Measurements from ENCODE around the gene LRRC61.

LRRC61 gene

DNA sequence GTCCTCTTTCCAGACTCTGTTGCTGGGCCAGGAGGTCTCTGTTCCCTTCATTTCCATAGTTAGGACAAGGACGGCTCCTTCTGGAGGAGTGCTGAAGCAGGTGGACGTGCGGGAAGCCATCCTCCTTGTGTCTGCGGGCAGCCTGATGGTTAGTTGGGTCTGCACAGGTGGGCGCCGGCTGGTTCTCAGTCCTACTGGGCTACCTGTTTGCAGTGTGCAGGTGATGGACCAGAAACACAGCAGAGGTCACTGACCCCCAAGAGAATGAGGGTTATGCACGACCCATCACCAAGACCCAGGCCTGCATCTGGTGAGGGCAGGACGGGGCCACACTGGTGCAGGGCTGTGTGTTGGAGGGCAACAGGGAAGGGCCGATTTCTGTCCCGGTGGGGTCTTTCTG is 10.5 kb downstream of the LRRC61 start:
- DNase-seq, result no peak

DNA sequence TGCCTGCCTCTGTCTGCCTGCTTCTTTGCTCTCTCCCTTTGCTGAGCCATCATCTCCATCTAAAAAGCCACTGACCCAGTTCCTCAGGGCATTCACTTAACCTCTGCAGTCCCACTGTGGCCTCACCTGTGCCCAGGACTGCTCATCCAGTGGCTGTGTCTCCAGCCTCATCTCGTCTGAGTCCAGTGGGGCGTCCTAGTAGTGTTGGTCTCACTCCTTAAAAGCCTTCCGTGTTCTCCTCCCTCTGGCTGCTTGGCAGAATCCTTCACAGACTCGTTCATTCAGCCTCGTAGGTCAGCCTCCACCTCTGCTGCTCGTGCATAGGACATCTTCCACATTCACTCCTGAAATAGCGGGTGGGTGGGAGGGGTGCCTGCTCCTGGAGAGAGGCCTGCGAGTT is 11.0 kb downstream of the LRRC61 start:
- no peak for DNase-seq

DNA sequence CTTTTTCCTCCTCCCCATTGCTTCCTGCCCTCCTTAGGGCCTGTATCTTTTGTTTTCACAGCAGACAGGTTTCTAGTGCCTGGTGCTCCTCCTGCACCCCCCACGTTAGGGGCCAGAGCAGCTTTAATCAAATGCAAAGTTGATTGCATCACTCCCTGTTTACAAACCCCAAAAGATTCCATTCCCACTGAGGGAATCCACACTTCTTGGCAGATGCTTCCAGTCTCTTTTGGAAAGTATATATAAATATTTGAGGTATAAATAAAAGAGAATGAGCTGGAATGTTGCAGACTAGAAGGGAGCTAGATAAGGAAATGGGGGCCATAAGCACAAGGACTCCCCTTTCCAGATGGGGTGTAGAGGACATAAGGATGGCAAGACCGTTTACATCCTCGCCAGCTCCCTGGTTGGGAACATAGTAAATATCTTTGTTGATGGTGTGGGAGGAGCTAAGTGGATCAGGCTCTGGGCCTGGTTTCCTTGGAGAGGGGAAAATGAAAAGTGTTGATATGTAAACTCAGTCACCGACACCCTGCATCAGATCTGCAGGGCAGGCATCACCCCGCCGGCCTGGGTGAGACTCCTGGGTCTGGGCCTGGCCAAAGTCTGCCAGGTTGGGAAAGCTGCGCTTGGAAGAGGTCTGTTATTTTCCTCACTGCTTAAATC is 12.1 kb downstream of the LRRC61 start:
- no peak for DNase-seq

DNA sequence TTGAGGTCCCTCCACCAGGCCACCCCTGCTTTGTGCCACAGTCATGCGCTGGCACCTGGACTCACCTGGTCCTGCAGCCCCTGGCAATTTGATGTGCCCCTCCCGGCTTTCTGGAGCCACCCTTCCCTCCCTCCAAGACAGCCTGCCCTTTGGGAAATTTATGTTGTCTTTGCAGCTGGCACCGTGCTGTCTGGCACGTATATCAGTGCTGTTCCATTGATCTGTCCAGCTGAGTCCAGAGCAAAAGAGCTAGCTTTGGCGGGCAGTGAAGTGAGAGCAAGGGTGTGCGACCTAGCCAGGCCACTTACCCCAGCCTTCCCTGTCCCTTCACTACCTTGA is 12.6 kb downstream of the LRRC61 start:
- no peak for DNase-seq

DNA sequence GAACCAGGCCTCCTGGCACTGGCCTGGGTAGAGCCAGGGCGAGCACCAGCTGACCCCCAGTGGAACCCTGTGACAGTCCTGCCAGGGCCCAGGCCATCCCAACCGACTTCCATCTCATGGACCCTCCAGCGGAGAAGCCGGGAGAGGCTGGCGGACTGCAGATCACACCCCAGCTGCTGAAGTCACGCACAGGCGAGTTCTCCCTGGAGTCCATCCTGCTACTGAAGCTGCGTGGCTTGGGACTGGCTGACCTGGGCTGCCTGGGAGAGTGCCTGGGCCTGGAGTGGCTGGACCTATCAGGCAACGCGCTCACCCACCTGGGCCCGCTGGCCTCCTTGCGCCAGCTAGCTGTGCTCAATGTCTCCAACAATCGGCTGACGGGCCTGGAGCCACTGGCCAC is 13.6 kb downstream of the LRRC61 start:
- no peak for DNase-seq

DNA sequence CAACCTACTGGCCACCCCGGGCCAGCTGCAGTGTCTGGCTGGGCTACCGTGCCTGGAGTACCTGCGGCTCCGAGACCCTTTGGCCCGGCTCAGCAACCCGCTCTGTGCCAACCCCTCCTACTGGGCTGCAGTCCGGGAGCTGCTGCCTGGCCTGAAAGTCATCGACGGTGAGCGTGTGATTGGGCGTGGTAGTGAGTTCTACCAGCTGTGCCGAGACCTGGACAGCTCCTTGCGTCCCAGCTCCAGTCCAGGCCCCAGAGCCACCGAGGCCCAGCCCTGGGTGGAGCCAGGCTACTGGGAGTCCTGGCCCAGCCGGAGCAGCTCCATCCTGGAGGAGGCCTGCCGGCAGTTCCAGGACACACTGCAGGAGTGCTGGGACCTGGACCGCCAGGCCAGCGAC is 14.0 kb downstream of the LRRC61 start:
- DNase-seq, result no peak

DNA sequence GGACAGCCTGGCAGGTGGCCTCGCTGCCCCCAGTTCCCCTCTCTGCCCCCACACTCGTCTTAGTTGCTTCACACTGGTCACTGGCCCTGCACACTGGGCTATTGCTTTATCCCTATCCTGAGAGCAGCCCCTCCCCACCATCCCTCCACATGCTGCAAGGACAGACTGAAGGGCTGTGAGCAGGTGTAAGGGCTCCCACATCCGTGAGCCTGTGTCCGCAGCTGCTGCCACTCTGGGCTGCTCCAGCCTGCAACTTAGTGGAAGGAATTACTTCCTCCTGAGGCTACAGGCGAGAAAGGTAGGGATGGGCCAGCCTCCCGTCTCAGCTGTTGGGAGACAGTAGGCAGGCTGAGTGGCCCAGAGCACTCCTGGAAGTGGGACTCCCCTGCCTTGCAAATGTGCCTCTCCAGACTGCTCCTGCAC is 14.5 kb downstream of the LRRC61 start:
- no peak for DNase-seq

DNA sequence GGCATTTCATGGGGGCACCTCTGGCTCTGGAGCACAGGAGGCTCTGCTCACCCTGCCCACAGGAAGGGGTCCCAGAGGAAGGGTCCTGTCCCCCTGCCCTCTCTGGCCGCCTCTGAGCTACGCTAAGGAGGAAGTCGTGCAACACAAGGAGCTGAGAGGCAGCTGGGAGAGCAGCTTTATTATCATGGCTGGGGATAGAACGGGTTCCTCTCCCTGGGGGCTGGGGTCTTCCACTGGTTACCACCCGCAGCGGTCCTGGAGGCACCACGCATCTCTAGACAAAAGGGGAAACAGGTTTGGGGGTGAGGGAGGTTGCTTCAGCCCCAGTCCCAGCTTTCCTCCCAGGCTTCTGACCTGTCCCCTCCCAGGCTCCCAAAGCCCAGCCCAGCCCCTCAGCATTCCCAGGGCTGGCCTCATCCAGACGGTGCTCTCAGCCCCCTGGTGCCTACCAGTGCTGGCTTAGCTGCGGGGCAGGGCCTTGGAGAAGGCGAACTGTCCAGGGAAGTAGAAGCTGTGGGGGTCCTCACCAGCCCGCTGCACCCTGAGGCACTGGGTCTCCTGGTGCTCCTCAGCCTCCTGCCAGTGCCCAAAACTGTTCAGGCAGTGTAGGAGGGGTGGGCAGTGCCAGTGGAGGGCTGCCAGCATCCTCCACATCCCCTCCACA is 15.1 kb downstream of the LRRC61 start:
- no peak for DNase-seq

DNA sequence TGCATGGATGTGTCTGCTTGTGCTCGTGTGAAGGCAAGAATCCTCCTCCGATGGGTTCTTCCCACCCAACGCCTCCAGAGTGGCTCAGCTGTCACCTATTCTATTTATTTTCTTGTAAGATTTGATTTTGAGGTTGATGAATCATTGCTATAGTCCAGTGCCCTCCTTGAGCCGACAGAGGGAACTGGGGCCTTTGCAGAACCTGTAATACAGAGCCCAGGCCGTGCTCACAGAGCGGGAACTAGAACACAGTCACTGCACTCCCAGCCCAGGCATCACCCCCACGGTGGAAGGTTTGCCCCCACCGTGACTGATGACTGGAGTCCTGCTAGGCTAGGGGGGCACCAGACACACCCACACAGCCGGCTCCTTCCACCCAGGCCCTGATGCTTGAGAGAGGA is 16.3 kb downstream of the LRRC61 start:
- DNase-seq, result no peak

DNA sequence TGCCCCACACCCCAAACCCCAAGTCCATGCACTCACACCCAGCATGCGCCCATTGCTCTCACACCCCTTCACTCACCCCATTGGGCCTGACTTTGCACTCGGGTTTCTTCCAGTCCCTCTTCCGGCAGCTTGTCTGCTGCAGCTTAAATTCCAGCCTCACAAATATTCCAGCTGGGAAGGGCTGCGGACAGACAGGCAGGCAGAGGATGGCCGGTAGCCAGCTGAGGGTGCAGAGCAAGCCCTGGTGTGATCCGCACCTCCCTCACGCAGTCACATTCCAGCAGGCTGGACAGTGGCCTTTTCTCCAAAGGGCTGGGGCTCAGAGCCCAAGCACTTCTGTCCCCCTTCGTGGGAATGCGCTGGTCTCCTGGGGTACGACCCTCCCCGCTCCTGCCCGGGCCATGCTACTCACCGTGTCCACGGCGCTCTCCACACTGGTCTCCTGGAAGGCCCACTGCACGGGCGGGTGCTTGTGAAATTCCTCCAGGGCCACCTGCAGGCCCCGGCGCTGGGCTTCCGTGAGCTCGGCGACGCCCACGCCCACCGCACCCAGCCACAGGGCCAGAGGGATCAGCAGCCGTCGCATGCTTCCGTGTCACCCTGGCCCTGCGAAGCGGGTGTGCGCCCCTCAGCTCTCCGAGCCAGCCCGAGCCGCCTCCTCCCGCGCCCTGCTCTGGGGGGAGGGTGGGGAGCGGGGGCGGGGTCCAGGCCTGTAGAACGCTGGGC is 17.0 kb downstream of the LRRC61 start:
- no peak for DNase-seq

DNA sequence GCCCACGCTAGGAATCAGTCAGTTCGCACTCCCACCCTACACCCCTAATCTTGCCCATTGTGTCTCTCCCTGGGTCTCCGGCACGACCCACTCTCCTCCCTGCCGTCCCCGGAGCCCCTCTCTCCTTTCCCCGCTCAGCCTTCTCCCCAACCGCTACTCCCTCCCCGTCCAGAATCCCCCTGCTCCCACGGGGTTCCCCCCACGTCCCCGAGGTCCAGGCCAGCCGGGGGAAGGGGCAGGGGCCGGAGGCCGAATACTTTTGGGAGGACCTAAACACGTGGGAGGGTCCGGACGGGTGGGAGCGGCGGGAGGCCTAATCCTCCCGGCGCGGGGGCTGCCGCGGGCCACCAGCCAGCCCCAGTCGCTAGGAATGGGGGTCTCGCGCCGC is 17.7 kb downstream of the LRRC61 start:
- DNase-seq, result no peak

DNA sequence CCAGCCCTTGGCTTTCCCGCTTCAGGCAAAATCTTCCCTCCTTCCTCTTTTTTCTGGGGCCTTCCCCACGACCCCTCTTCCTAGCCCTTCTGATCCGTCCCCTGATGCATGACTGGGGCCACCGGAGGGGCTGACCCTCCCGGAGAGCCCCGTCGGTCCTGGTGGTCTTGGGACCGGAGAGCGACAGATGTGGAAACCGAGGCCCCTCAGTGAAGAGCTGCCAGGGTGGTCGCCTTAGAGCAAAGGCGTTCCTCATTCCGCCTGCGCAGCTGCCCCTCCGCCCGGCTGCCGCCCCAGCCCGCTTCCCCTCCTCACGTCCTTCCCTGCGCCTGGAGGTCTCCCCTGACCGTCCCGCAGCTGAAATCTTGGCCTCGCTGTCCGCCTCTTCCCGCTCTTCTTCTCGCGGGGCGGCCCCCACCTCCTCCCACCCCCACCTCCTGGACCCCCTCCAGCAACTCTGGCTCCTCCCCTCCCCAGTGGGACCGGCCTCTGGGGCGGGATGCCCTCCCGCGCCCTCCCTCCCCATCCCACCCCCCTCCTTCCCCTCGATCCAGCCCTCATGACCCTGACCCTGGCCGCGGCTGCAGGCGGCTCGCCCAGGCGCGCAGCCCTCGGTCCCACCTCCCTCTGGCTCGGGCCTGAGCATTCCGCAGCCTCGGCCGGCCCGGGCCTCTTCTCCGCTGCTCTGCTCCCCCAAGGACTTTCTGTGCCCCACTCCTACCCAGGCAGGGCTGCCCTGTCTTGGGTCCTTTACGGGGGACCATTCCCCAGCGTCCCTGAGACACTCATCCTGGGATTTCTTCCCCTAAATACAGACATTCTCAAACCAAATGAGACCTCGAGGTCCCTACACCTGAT is 18.3 kb downstream of the LRRC61 start, which contains the start of gene RARRES2:
Gene RARRES2, minus strand, starts transcription at position 367 of the 858 bp plus-strand sequence. CDS start 1,020 bp downstream, outside the sequence.
- no peak for DNase-seq

DNA sequence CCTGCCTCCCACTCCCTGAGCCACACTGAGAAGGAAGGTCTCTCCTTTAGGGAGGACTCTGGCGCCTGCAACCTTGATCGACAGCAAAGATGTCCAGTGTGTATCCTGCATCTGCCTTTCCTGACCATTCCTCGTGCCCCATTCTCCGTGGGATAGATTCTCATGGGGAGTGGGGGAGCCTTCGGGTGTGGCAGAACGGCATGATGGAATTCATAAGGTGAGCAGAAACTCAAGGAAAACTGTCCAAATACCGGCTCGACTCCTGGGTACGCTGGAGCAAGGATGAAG is 18.9 kb downstream of the LRRC61 start:
- no peak for DNase-seq

DNA sequence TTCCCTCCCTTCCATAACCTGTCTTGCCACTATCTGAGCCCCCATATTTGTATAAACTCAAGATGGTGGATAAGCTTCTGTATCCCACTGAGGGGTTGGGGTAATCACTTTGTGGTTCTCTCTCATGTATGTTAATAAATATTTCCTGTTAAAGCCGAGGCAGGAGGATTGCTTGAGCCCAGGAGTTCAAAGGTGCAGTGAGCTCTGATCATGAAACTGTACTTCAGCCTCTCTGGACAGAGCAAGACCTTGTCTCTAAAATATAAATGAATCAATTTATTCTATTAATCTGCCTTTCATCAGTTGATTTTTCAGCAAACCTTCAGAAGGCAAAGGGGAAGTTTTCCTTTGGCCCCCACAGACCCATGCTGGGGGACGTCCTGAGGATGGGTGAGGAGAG is 20.1 kb downstream of the LRRC61 start:
- no peak for DNase-seq

DNA sequence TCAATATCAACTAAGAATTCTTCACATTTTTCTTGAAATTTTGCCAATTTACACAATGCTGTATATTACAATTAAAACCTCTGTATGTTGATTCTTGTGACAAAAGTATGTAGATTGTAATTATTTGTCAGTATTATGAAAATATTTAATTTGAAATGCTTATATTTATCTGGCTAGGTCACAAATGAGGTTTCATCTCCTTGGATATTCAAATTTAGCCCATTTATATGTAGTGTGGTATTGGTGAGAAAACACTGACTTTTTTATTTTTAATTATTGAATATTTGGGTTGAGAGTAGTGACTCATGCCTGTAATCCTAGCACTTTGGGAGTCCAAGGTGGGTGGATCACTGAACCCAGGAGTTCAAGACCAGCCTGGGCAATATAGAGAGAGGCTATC is 21.1 kb downstream of the LRRC61 start:
- no peak for DNase-seq

DNA sequence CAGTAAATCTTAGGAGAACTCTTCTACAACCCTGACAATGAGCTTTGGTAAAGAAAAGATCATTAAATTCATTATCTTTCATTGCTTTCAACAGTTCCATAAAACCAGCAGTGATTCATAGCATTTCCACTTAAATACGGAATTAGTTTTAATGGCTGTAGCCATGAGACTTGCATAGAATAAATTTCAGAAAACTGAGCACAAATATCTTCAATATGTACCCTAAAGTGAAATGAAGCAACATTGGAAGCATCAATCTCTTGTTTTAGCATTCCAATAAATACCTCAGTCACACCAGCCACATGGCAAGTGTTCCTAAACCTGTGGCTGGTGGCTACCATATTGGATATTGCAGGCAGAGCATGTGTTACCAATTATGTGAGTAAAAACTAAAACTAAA is 21.9 kb downstream of the LRRC61 start:
- no peak for DNase-seq

DNA sequence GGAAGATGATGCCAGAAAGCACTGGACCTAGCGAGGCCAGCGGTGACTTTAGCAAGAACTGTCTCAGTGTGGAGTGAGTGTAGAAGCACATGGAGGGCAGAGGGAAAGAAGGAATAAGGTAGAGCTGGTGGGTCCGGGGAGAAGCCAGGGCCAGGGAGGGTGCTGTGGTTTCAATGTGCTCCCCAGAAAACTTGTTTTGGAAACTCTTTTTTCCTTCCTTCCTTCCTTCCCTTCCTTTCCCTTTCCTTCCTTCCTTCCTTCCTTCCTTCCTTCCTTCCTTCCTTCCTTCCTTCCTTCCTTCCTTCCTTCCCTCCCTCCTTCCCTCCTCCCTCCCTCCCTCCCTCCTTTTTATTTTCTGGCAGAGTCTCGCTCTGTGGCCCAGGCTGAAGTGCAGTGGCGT is 23.8 kb downstream of the LRRC61 start:
- DNase-seq, result no peak

DNA sequence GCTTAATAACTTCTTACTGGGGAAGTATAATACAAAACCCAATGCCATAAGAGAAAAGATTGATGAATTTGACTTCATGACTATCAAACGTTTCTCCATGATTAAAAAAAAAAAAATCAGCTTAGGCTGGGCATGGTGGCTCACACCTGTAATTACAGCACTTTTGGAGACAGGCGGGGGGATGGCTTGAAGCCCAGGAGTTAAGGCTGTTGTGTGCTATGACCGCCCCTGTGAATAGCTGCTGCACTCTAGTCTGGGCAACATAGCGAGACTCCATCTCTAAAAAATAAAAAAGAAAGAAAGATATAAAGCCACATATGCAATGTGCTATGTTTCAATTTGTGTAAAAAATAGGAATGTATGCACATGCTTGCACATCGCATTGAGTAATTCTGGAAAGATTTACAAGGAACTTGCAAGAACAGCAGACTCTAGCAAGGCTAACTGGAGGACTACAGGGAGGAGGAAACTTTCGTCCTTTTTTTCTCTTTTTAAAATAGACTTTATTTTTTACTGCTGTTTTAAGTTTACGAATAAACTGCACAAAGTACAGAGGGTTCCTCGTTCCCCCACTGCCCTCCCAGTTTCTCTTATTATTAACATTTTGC is 28.5 kb downstream of the LRRC61 start:
- no peak for DNase-seq

DNA sequence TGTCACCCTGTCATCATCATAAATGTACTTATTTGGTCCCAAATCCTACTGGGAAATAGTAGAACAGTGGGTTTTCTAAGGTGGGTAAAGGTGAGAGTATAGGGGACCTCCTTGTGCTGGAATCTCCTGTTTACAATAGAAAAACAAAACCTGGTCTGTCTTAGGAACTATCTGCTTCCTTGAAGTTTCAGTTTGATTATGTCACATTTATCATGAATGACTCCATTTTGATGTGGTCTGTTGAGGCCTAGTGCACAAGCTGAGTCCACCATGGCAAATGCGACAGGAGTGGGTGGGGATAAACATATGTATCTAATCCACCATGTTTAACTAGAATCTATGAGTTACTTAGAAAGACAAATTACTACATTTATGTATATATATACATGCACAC is 32.5 kb downstream of the LRRC61 start:
- no peak for DNase-seq

DNA sequence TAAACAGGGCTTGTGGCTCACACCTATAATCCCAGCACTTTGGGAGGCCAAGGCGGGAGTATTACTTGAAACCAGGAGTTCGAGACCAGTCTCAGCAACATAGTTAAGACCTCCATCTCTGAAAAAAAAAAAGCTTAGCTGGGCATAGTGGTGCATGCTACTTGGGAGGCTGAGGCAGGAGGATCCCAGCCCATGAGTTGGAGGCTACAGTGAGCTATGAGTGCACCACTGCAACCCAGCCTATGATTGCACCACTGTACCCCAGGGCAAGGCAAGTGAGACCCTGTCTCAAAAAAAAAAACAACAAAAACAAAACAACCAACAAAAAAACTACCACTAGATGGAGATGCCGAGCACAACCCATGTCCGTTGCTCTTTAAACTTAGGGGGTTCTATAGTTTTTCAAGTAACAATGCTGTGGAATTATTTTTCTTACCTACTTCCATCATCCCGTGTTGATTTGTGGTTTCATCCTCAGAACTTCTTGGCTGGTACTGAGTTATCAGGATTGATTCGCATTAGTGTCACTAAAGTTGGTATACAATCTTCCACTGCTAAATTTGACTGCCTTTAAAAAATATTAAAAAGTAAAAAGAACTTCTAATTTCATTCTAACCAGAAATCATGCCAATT is 33.2 kb downstream of the LRRC61 start:
- DNase-seq, result no peak

DNA sequence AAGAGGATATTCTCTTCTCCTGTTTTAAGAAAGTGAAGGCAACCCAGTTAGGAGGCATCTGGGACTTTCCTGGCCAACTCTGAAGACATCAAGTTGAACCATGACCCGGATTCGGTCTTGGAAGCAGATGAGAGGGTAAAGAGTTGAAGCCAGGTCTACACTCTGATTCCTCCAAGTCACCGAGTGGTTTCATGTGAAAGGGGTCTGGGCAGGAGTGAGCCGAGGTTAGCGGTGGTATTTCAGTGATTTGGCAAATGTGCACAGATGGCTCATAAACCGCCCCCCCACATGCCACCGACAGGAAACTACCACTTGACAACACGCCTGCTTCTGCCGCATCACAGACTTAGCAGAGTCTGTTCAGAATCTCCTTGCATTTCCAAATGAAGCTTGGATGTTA is 34.1 kb downstream of the LRRC61 start:
- DNase-seq, result peak; percentile 55

DNA sequence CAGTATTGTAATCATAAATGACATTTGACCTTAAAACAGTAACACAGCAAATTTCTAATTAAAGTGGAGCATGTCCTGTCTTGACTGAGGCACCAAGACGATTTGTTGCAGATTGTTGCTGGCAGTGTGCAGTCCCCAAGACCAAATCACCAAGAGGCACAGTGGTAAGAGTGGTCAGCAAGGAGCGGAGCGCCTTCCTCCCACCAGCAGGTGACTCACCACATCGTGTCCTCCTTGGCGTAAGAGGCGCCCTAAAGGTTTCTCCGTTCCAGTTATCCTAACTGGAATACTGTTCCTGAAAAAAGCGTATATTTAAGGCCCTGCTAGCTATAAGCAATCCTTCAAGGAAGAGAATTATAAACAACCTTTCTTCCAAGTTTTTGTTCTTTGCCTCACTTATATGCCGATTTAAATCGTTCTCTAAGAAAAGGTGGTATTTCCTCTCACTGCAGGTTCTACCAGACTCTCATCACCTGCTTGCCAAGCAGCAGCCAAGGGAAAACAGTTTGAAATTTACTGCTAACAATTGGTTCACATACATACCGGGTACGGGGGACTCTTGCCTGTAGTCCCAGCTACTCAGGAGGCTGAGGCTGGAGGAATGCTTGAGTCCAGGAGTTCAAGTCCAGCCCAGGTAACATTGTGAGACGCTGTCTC is 34.7 kb downstream of the LRRC61 start:
- no peak for DNase-seq

Data from stimulated activated CD4-positive, alpha-beta T cell treated with anti-CD3 and anti-CD28 coated beads, Interleukin-12 subunit alpha, Interleukin-12 subunit beta, amount 100 ng/mL, for 4 hours (primary cell).